Osteocyte (in vitro differentiated cells): ENCODE measurements around the gene GNAQ. TPM values are rescaled to one million over a fixed set of nuclear protein-coding genes. Genes with fewer than 3 reads are reported as not detected.
A peak's percentile ranks its signal among the peaks of the same experiment; 100 is the strongest.

Source experiments
- DNase-seq: peaks from one replicate; pipeline ENCODE4 v3.0.0; 2021; ENCODE audit warnings: mixed read lengths; ENCODE audit not compliant: unreplicated experiment; ENCODE audit errors: extremely low spot score
- H3K27ac Mint-ChIP-seq: one replicate; pipeline ENCODE4 v1.8.0; 2021; ENCODE audit warnings: mild to moderate bottlenecking, mixed read lengths; ENCODE audit not compliant: unreplicated experiment
- H3K27me3 Mint-ChIP-seq: one replicate; pipeline ENCODE4 v1.8.0; 2021; ENCODE audit warnings: mixed read lengths; ENCODE audit not compliant: unreplicated experiment
- H3K36me3 Mint-ChIP-seq: one replicate; pipeline ENCODE4 v1.8.0; 2021; ENCODE audit warnings: mixed read lengths; ENCODE audit not compliant: unreplicated experiment
- H3K4me1 Mint-ChIP-seq: one replicate; pipeline ENCODE4 v1.8.0; 2021; ENCODE audit warnings: mixed read lengths; ENCODE audit not compliant: unreplicated experiment
- H3K4me3 Mint-ChIP-seq: one replicate; pipeline ENCODE4 v1.8.0; 2021; ENCODE audit warnings: mild to moderate bottlenecking, moderate library complexity, mixed read lengths; ENCODE audit not compliant: unreplicated experiment
- H3K9me3 Mint-ChIP-seq: one replicate; pipeline ENCODE4 v1.8.0; 2021; ENCODE audit warnings: mixed read lengths; ENCODE audit not compliant: unreplicated experiment
- total RNA-seq: library from RNA; stranded (reverse); gene quantifications from 2 replicates; pipeline ENCODE4 v1.2.1, GENCODE V29; 2021
- TF ChIP-seq, protein P1 (sequence below): fragments of 200-600 bp; sonication (generic); IDR thresholded peaks from 2 replicates; pipeline ENCODE4 v1.5.0; 2021; ENCODE audit warnings: antibody characterized with exemption, mild to moderate bottlenecking, moderate library complexity

GNAQ gene
- total RNA-seq, 1 donor from 2014 or later: 65.9 TPM

GRCh38 chr9:77960356-77961153, 71.1 kb downstream of the GNAQ start:
- peaks cover 59% of the 10 kb centered on the region for H3K4me1 Mint-ChIP-seq
- TF ChIP-seq, protein P1, sequence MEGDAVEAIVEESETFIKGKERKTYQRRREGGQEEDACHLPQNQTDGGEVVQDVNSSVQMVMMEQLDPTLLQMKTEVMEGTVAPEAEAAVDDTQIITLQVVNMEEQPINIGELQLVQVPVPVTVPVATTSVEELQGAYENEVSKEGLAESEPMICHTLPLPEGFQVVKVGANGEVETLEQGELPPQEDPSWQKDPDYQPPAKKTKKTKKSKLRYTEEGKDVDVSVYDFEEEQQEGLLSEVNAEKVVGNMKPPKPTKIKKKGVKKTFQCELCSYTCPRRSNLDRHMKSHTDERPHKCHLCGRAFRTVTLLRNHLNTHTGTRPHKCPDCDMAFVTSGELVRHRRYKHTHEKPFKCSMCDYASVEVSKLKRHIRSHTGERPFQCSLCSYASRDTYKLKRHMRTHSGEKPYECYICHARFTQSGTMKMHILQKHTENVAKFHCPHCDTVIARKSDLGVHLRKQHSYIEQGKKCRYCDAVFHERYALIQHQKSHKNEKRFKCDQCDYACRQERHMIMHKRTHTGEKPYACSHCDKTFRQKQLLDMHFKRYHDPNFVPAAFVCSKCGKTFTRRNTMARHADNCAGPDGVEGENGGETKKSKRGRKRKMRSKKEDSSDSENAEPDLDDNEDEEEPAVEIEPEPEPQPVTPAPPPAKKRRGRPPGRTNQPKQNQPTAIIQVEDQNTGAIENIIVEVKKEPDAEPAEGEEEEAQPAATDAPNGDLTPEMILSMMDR: no peak
- peak overlapping the region; percentile 59 for H3K4me3 Mint-ChIP-seq
- H3K9me3 Mint-ChIP-seq: no peaks in the 10 kb centered on the region
- peak overlapping the region; percentile 88 for H3K27ac Mint-ChIP-seq
- DNase-seq: no peak
- no peaks in the 10 kb centered on the region for H3K27me3 Mint-ChIP-seq
- no peaks in the 10 kb centered on the region for H3K36me3 Mint-ChIP-seq

GRCh38 chr9:77959803-77960202, 71.8 kb downstream of the GNAQ start:
- H3K27me3 Mint-ChIP-seq: no peaks in the 10 kb centered on the region
- TF ChIP-seq, protein P1: no peak
- peak overlapping the region; percentile 59 for H3K4me3 Mint-ChIP-seq
- peak overlapping the region; percentile 88 for H3K27ac Mint-ChIP-seq
- H3K36me3 Mint-ChIP-seq: no peaks in the 10 kb centered on the region
- H3K9me3 Mint-ChIP-seq: no peaks in the 10 kb centered on the region
- H3K4me1 Mint-ChIP-seq: peaks cover 59% of the 10 kb centered on the region
- DNase-seq: no peak

DNA sequence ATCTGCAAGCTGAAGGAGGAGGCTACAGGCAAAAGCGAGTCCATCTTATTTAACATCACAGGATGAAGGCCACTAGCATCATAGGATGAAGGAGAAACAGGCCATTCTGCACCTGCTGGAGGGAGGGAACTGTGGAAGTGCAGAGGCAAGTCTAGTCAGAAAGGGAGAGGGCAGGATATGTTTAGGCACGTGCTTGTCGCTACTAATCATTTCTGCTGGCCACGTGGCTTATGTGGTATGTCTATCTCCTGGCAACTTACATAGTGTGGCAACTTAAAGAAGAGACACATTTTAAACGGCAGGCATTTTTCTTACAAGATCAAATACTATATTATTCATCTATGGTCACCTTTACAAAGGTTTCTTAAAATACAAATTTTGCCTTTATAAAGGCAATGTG, 74.0 kb downstream of the GNAQ start:
- Mint-ChIP-seq H3K27me3 (no peaks in the 10 kb centered on the region), H3K9me3 (no peaks in the 10 kb centered on the region)

GRCh38 chr9:77956555-77956954, 75.1 kb downstream of the GNAQ start:
- Mint-ChIP-seq H3K27ac (no peak overlapping the region), H3K9me3 (no peaks in the 10 kb centered on the region), H3K4me1 (peaks cover 71% of the 10 kb centered on the region), H3K36me3 (no peaks in the 10 kb centered on the region), H3K4me3 (no peak overlapping the region), H3K27me3 (no peaks in the 10 kb centered on the region)
- TF ChIP-seq, protein P1: no peak
- DNase-seq: no peak

More for the DNA sequence above, 74.0 kb downstream of the GNAQ start:
- H3K4me3 Mint-ChIP-seq: no peak overlapping the region
- DNase-seq: no peak
- H3K36me3 Mint-ChIP-seq: no peaks in the 10 kb centered on the region
- peaks cover 70% of the 10 kb centered on the region for H3K4me1 Mint-ChIP-seq
- TF ChIP-seq, protein P1: no peak
- H3K27ac Mint-ChIP-seq: peak overlapping the region; percentile 47

DNA sequence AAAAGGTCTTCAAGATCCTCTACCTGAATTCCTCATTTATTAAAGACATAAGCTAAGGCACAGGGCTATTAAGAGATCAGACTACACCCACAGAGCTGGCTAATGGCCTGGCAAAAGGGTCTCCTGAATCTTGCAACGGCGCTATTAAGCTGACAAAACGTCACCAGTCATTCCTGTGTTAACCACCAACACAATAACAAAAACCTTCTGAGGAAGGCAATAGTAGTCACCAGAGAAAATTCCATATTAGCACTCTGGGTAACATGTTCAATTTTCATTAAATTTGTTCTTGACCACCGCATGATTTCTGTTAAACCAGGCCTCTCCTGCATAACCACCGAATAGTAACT, 77.0 kb downstream of the GNAQ start:
- Mint-ChIP-seq H3K36me3 (no peaks in the 10 kb centered on the region), H3K27ac (no peak overlapping the region), H3K4me1 (peaks cover 59% of the 10 kb centered on the region), H3K27me3 (no peaks in the 10 kb centered on the region), H3K4me3 (no peak overlapping the region), H3K9me3 (no peaks in the 10 kb centered on the region)
- DNase-seq: no peak
- TF ChIP-seq, protein P1: no peak
